ENCODE results near the gene PRPF40A.

DNA sequence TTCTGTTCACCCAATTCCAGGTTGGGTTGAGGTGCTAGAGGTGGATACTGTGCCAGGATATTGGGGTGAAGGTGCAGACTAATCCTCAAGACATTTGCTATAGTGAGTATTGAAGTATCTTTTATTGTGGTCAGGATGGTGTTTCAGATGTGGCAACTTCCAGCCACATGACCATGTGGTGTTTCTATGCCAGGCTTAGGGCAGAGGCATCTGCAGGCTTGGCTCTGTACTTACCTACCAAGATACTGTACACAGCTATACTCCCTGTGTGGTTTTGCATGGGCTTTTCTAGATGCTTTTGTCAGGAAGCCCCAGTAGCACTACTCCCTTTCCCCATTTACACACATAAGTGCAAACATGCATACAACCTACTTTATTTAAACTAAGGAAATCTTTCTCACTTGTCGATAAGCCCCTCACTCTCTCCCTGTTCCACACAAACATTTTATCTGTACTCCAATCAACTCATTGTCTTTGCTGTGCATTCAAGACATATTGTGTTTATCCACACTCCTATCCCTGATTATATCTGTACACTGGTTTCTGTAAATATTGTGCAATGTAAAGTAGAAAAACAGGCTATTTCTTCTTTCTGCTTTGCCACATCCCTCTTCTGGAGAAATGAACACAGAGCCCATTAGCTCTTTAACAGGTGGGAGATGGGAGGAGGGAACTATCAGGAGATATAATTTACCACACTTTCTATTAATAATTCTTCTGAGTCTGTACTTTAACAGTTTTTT, 13.5 kb upstream of the PRPF40A start:
- TF ChIP-seq, protein P1, sequence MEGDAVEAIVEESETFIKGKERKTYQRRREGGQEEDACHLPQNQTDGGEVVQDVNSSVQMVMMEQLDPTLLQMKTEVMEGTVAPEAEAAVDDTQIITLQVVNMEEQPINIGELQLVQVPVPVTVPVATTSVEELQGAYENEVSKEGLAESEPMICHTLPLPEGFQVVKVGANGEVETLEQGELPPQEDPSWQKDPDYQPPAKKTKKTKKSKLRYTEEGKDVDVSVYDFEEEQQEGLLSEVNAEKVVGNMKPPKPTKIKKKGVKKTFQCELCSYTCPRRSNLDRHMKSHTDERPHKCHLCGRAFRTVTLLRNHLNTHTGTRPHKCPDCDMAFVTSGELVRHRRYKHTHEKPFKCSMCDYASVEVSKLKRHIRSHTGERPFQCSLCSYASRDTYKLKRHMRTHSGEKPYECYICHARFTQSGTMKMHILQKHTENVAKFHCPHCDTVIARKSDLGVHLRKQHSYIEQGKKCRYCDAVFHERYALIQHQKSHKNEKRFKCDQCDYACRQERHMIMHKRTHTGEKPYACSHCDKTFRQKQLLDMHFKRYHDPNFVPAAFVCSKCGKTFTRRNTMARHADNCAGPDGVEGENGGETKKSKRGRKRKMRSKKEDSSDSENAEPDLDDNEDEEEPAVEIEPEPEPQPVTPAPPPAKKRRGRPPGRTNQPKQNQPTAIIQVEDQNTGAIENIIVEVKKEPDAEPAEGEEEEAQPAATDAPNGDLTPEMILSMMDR (IDR thresholded peaks at IDR 0.05) = no peak
- TF ChIP-seq POLR2AphosphoS5 (IDR thresholded peaks at IDR 0.05) = no peak
- no peak for TF ChIP-seq POLR2A (IDR thresholded peaks at IDR 0.05)
